ENCODE measurements around the gene EPHB1. TPM values are rescaled to one million over a fixed set of nuclear protein-coding genes. Genes with fewer than 3 reads are reported as not detected.

The EPHB1 gene
- total RNA-seq, 2 donors from 2014 or later: 1.3 to 3.5 TPM

- ATAC-seq (no peak), DNase-seq (no peak)
- H3K36me3 Mint-ChIP-seq (ENCODE audit: low read depth): no peaks in the 10 kb centered on the region
- H3K27ac Mint-ChIP-seq: no peak overlapping the region
- no peaks in the 10 kb centered on the region for H3K27me3 Mint-ChIP-seq
- no peak overlapping the region for H3K4me3 Mint-ChIP-seq
- no peaks in the 10 kb centered on the region for H3K9me3 ChIP-seq (ENCODE audit: control insufficient read depth, low read length, poor library complexity, severe bottlenecking)
- H3K4me1 Mint-ChIP-seq: no peaks in the 10 kb centered on the region
Observed at GRCh38 chr3:135158520-135158919, 363.5 kb downstream of the EPHB1 start.

- DNase-seq: no peak
- no peaks in the 10 kb centered on the region for H3K27me3 Mint-ChIP-seq
Observed at GRCh38 chr3:135159681-135160247, 364.7 kb downstream of the EPHB1 start.

GRCh38 chr3:135161425-135161824 is 366.4 kb downstream of the EPHB1 start:
- no peaks in the 10 kb centered on the region for H3K36me3 Mint-ChIP-seq (ENCODE audit: low read depth)
- ATAC-seq (no peak), DNase-seq (no peak)
- H3K27me3 Mint-ChIP-seq: no peaks in the 10 kb centered on the region
- no peak overlapping the region for H3K4me3 Mint-ChIP-seq
- no peaks in the 10 kb centered on the region for H3K9me3 ChIP-seq (ENCODE audit: control insufficient read depth, low read length, poor library complexity, severe bottlenecking)
- H3K4me1 Mint-ChIP-seq: no peaks in the 10 kb centered on the region
- H3K27ac Mint-ChIP-seq: no peak overlapping the region

More at GRCh38 chr3:135159681-135160247, 364.7 kb downstream of the EPHB1 start:
- H3K9me3 ChIP-seq (ENCODE audit: control insufficient read depth, low read length, poor library complexity, severe bottlenecking): no peaks in the 10 kb centered on the region
- Mint-ChIP-seq H3K4me1 (no peaks in the 10 kb centered on the region), H3K27ac (no peak overlapping the region), H3K4me3 (no peak overlapping the region), H3K36me3 (ENCODE audit: low read depth) (no peaks in the 10 kb centered on the region)
- ATAC-seq: no peak

- no peaks in the 10 kb centered on the region for H3K9me3 ChIP-seq (ENCODE audit: control insufficient read depth, low read length, poor library complexity, severe bottlenecking)
- DNase-seq: no peak
- no peaks in the 10 kb centered on the region for H3K36me3 Mint-ChIP-seq (ENCODE audit: low read depth)
- H3K27ac Mint-ChIP-seq: no peak overlapping the region
- no peaks in the 10 kb centered on the region for H3K4me1 Mint-ChIP-seq
- no peak for ATAC-seq
- no peak overlapping the region for H3K4me3 Mint-ChIP-seq
- H3K27me3 Mint-ChIP-seq: no peaks in the 10 kb centered on the region
Observed at GRCh38 chr3:135163701-135164100, 368.6 kb downstream of the EPHB1 start.

GRCh38 chr3:135165260-135165659 is 370.2 kb downstream of the EPHB1 start:
- DNase-seq (no peak), ATAC-seq (no peak)
- H3K9me3 ChIP-seq (ENCODE audit: control insufficient read depth, low read length, poor library complexity, severe bottlenecking): no peaks in the 10 kb centered on the region
- Mint-ChIP-seq H3K27ac (no peak overlapping the region), H3K4me3 (no peak overlapping the region), H3K27me3 (no peaks in the 10 kb centered on the region), H3K36me3 (ENCODE audit: low read depth) (no peaks in the 10 kb centered on the region), H3K4me1 (no peaks in the 10 kb centered on the region)

GRCh38 chr3:135166266-135166825 is 371.3 kb downstream of the EPHB1 start:
- Mint-ChIP-seq H3K4me1 (no peaks in the 10 kb centered on the region), H3K27me3 (no peaks in the 10 kb centered on the region), H3K36me3 (ENCODE audit: low read depth) (no peaks in the 10 kb centered on the region), H3K4me3 (no peak overlapping the region), H3K27ac (no peak overlapping the region)
- H3K9me3 ChIP-seq (ENCODE audit: control insufficient read depth, low read length, poor library complexity, severe bottlenecking): no peaks in the 10 kb centered on the region
- no peak for ATAC-seq
- no peak for DNase-seq

GRCh38 chr3:135168822-135169221 is 373.8 kb downstream of the EPHB1 start:
- Mint-ChIP-seq H3K4me3 (no peak overlapping the region), H3K27ac (no peak overlapping the region), H3K27me3 (no peaks in the 10 kb centered on the region), H3K4me1 (no peaks in the 10 kb centered on the region), H3K36me3 (ENCODE audit: low read depth) (no peaks in the 10 kb centered on the region)
- DNase-seq (no peak), ATAC-seq (no peak)
- no peaks in the 10 kb centered on the region for H3K9me3 ChIP-seq (ENCODE audit: control insufficient read depth, low read length, poor library complexity, severe bottlenecking)

- no peak overlapping the region for H3K27ac Mint-ChIP-seq
- DNase-seq (no peak), ATAC-seq (no peak)
- H3K27me3 Mint-ChIP-seq: no peaks in the 10 kb centered on the region
- H3K4me3 Mint-ChIP-seq: no peak overlapping the region
- no peaks in the 10 kb centered on the region for H3K9me3 ChIP-seq (ENCODE audit: control insufficient read depth, low read length, poor library complexity, severe bottlenecking)
- no peaks in the 10 kb centered on the region for H3K4me1 Mint-ChIP-seq
- H3K36me3 Mint-ChIP-seq (ENCODE audit: low read depth): no peaks in the 10 kb centered on the region
Observed at GRCh38 chr3:135169651-135170050, 374.6 kb downstream of the EPHB1 start.

- Mint-ChIP-seq H3K27me3 (no peaks in the 10 kb centered on the region), H3K4me1 (no peaks in the 10 kb centered on the region), H3K27ac (no peak overlapping the region), H3K36me3 (ENCODE audit: low read depth) (no peaks in the 10 kb centered on the region), H3K4me3 (no peak overlapping the region)
- no peaks in the 10 kb centered on the region for H3K9me3 ChIP-seq (ENCODE audit: control insufficient read depth, low read length, poor library complexity, severe bottlenecking)
- ATAC-seq (no peak), DNase-seq (no peak)
Observed at GRCh38 chr3:135170732-135171131, 375.7 kb downstream of the EPHB1 start.

- H3K4me1 Mint-ChIP-seq: no peaks in the 10 kb centered on the region
- no peak overlapping the region for H3K4me3 Mint-ChIP-seq
- H3K27ac Mint-ChIP-seq: no peak overlapping the region
- H3K36me3 Mint-ChIP-seq (ENCODE audit: low read depth): no peaks in the 10 kb centered on the region
- ATAC-seq: no peak
- H3K9me3 ChIP-seq (ENCODE audit: control insufficient read depth, low read length, poor library complexity, severe bottlenecking): no peaks in the 10 kb centered on the region
- no peaks in the 10 kb centered on the region for H3K27me3 Mint-ChIP-seq
- DNase-seq: no peak
Observed at GRCh38 chr3:135172191-135172869, 377.3 kb downstream of the EPHB1 start.

GRCh38 chr3:135175728-135176277 is 380.7 kb downstream of the EPHB1 start:
- no peaks in the 10 kb centered on the region for H3K36me3 Mint-ChIP-seq (ENCODE audit: low read depth)
- H3K27me3 Mint-ChIP-seq: no peaks in the 10 kb centered on the region
- H3K9me3 ChIP-seq (ENCODE audit: control insufficient read depth, low read length, poor library complexity, severe bottlenecking): no peaks in the 10 kb centered on the region
- no peak overlapping the region for H3K27ac Mint-ChIP-seq
- ATAC-seq (no peak), DNase-seq (no peak)
- no peak overlapping the region for H3K4me3 Mint-ChIP-seq
- no peaks in the 10 kb centered on the region for H3K4me1 Mint-ChIP-seq

- H3K9me3 ChIP-seq (ENCODE audit: control insufficient read depth, low read length, poor library complexity, severe bottlenecking): no peaks in the 10 kb centered on the region
- DNase-seq (no peak), ATAC-seq (no peak)
- Mint-ChIP-seq H3K27ac (no peak overlapping the region), H3K36me3 (ENCODE audit: low read depth) (no peaks in the 10 kb centered on the region), H3K27me3 (no peaks in the 10 kb centered on the region), H3K4me1 (no peaks in the 10 kb centered on the region), H3K4me3 (no peak overlapping the region)
Observed at GRCh38 chr3:135176881-135177280, 381.8 kb downstream of the EPHB1 start.

GRCh38 chr3:135178566-135178965 is 383.5 kb downstream of the EPHB1 start:
- Mint-ChIP-seq H3K36me3 (ENCODE audit: low read depth) (no peaks in the 10 kb centered on the region), H3K4me3 (no peak overlapping the region), H3K27ac (no peak overlapping the region), H3K27me3 (no peaks in the 10 kb centered on the region), H3K4me1 (no peaks in the 10 kb centered on the region)
- DNase-seq (no peak), ATAC-seq (no peak)
- H3K9me3 ChIP-seq (ENCODE audit: control insufficient read depth, low read length, poor library complexity, severe bottlenecking): no peaks in the 10 kb centered on the region

GRCh38 chr3:135181408-135181807 is 386.3 kb downstream of the EPHB1 start:
- Mint-ChIP-seq H3K27me3 (no peaks in the 10 kb centered on the region), H3K4me1 (no peaks in the 10 kb centered on the region), H3K27ac (no peak overlapping the region), H3K36me3 (ENCODE audit: low read depth) (no peaks in the 10 kb centered on the region), H3K4me3 (no peak overlapping the region)
- DNase-seq (no peak), ATAC-seq (no peak)
- no peaks in the 10 kb centered on the region for H3K9me3 ChIP-seq (ENCODE audit: control insufficient read depth, low read length, poor library complexity, severe bottlenecking)
